DND-41 (cell line): Measurements from ENCODE around the gene PLA2G2A.

Experiments used
- CTCF ChIP-seq: IDR thresholded peaks from 2 replicates; pipeline ENCODE4 v1.5.1; 2012; ENCODE audit warnings: borderline replicate concordance, low read length, moderate library complexity, mild to moderate bottlenecking; ENCODE audit not compliant: poor library complexity, severe bottlenecking; ENCODE audit errors: extremely low read depth
- EZH2 ChIP-seq: IDR thresholded peaks from 3 replicates; pipeline ENCODE4 v1.6.1; 2012; ENCODE audit warnings: borderline replicate concordance, low read depth, mild to moderate bottlenecking, moderate library complexity, low read length, inconsistent platforms; ENCODE audit not compliant: severe bottlenecking

DNA sequence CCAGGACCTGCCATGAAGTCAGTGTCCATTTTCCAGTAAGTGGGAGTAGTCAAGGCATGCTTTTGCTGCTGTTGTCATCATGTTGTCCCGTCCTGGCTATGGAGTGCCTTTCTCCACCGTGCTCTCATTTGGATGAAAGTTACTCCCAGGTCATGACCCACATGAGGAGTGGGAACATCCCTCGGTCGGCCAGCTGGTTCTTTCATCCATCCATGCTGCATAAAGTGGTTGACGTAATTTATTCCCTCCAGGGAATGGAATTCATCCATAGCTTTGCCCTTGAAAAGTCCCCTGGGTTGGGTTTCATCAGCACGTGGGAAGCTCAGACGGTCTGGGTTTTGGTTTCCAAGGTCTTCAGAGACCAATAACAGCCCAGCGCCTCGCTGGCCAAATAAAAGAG is 11.6 kb downstream of the PLA2G2A start:
- TF ChIP-seq EZH2 (no peak), CTCF (no peak)
